ENCODE data around the gene BMPR2.

BMPR2 gene

DNA sequence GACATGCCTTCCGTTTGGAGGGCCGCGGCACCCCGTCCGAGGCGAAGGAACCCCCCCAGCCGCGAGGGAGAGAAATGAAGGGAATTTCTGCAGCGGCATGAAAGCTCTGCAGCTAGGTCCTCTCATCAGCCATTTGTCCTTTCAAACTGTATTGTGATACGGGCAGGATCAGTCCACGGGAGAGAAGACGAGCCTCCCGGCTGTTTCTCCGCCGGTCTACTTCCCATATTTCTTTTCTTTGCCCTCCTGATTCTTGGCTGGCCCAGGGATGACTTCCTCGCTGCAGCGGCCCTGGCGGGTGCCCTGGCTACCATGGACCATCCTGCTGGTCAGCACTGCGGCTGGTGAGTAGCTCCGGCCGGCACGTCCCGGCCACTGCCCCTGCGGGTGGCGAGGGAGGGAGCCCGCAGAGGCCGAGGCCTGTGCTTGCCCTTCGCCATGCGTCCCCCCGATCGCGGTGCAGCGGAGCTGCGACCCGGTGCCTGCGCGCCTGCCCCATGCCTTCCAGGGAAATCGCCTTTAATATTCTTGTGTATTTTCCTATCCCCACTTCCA, 1.2 kb downstream of the BMPR2 start:
- TF ChIP-seq TAF1 (IDR thresholded peaks at IDR 0.05; ENCODE audit: low read depth) (peak; percentile 54; the same call in 1 of the 2 replicates), CEBPB (IDR thresholded peaks at IDR 0.05) (no peak), YY1 (IDR thresholded peaks at IDR 0.05; ENCODE audit: low read depth) (no peak), EP300 (IDR thresholded peaks at IDR 0.05; ENCODE audit: borderline replicate concordance) (no peak), FOXM1 (IDR thresholded peaks at IDR 0.05; ENCODE audit: borderline replicate concordance, low read depth) (no peak), RAD21 (IDR thresholded peaks at IDR 0.05; ENCODE audit: low read depth) (no peak), TEAD4 (IDR thresholded peaks at IDR 0.05) (no peak), TCF12 (IDR thresholded peaks at IDR 0.05; ENCODE audit: low read depth) (peak; percentile 28; the same call in 1 of the 2 replicates), USF1 (IDR thresholded peaks at IDR 0.05) (no peak), ZBTB7A (IDR thresholded peaks at IDR 0.05; ENCODE audit: low read depth) (no peak)
- TF ChIP-seq, protein P1, sequence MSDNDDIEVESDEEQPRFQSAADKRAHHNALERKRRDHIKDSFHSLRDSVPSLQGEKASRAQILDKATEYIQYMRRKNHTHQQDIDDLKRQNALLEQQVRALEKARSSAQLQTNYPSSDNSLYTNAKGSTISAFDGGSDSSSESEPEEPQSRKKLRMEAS (IDR thresholded peaks at IDR 0.05) = peak; percentile 60
- TF ChIP-seq, protein P2, sequence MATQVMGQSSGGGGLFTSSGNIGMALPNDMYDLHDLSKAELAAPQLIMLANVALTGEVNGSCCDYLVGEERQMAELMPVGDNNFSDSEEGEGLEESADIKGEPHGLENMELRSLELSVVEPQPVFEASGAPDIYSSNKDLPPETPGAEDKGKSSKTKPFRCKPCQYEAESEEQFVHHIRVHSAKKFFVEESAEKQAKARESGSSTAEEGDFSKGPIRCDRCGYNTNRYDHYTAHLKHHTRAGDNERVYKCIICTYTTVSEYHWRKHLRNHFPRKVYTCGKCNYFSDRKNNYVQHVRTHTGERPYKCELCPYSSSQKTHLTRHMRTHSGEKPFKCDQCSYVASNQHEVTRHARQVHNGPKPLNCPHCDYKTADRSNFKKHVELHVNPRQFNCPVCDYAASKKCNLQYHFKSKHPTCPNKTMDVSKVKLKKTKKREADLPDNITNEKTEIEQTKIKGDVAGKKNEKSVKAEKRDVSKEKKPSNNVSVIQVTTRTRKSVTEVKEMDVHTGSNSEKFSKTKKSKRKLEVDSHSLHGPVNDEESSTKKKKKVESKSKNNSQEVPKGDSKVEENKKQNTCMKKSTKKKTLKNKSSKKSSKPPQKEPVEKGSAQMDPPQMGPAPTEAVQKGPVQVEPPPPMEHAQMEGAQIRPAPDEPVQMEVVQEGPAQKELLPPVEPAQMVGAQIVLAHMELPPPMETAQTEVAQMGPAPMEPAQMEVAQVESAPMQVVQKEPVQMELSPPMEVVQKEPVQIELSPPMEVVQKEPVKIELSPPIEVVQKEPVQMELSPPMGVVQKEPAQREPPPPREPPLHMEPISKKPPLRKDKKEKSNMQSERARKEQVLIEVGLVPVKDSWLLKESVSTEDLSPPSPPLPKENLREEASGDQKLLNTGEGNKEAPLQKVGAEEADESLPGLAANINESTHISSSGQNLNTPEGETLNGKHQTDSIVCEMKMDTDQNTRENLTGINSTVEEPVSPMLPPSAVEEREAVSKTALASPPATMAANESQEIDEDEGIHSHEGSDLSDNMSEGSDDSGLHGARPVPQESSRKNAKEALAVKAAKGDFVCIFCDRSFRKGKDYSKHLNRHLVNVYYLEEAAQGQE (IDR thresholded peaks at IDR 0.05; ENCODE audit: low read depth) = peak; percentile 47

- no peak for TF ChIP-seq CEBPB (IDR thresholded peaks at IDR 0.05)
These were observed 1.9 kb downstream of the BMPR2 start for GRCh38 chr2:202378001-202378400.

DNA sequence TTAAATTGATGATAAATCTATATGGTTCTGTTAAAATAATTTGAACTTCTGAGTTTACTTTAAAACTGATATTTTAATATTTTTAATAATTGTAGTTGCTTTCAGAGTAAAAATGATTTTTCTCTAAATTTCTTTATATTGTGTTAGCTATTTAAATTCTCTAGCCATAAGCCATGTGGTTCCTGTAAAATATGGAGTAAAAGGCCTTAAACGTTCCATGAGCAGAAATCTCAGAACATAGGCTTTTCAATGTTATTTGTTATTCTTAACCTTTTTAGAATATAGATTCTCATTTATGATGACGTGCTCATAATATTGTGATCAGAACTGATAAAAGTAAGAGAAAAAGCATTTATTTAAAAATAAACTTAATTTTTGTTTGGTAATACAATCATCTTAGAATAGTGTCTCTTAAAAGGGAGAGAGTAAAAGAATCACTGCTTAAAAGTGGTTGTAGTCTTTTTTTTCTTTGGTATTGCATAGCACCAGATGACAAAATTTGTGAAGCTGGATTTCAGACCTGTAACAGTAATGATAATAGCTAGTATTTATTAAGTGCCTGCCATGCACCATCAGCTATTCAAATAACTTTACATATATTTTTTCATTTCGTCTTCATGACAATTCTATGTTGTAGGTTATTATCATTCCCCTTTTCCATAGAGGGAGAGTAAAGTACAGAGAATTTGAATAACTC, 2.7 kb downstream of the BMPR2 start:
- TF ChIP-seq TCF12 (IDR thresholded peaks at IDR 0.05; ENCODE audit: low read depth) = no peak
- no peak for TF ChIP-seq EP300 (IDR thresholded peaks at IDR 0.05; ENCODE audit: borderline replicate concordance)
- no peak for TF ChIP-seq EGR1 (IDR thresholded peaks at IDR 0.05)
- TF ChIP-seq CREB1 (IDR thresholded peaks at IDR 0.05; ENCODE audit: low read depth) = no peak
- no peak for TF ChIP-seq ZBTB7A (IDR thresholded peaks at IDR 0.05; ENCODE audit: low read depth)
- TF ChIP-seq YY1 (IDR thresholded peaks at IDR 0.05; ENCODE audit: low read depth) = no peak
- no peak for TF ChIP-seq RAD21 (IDR thresholded peaks at IDR 0.05; ENCODE audit: low read depth)
- TF ChIP-seq, protein P2 (IDR thresholded peaks at IDR 0.05; ENCODE audit: low read depth) = no peak
- TF ChIP-seq TEAD4 (IDR thresholded peaks at IDR 0.05) = no peak

DNA sequence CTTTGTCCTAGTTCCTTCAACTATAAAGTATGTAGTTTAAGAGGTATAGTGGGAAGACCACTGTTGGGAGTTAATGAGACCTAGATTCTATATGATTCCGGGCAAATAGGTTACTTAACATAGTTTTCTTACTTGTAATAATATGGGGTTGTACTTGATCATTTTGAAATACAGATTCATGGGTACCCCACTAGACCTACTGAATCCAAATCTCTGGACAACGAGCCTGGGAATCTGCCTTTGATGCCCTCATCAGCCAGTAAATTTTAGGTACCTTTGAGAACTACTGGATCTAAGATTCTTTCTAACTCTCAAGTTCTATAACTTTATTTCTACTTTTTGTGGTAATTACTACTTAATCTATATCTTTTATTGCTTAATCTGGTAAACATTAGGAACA, 6.6 kb downstream of the BMPR2 start:
- TF ChIP-seq NFIC (IDR thresholded peaks at IDR 0.05) (no peak), TCF12 (IDR thresholded peaks at IDR 0.05; ENCODE audit: low read depth) (no peak), FOXM1 (IDR thresholded peaks at IDR 0.05; ENCODE audit: borderline replicate concordance, low read depth) (no peak), YY1 (IDR thresholded peaks at IDR 0.05; ENCODE audit: low read depth) (no peak), CREB1 (IDR thresholded peaks at IDR 0.05; ENCODE audit: low read depth) (no peak), EGR1 (IDR thresholded peaks at IDR 0.05) (no peak), EP300 (IDR thresholded peaks at IDR 0.05; ENCODE audit: borderline replicate concordance) (no peak), ZBTB7A (IDR thresholded peaks at IDR 0.05; ENCODE audit: low read depth) (no peak), CEBPB (IDR thresholded peaks at IDR 0.05) (no peak), TAF1 (IDR thresholded peaks at IDR 0.05; ENCODE audit: low read depth) (no peak), USF1 (IDR thresholded peaks at IDR 0.05) (no peak), RAD21 (IDR thresholded peaks at IDR 0.05; ENCODE audit: low read depth) (no peak), TEAD4 (IDR thresholded peaks at IDR 0.05) (no peak)
- TF ChIP-seq, protein P2 (IDR thresholded peaks at IDR 0.05; ENCODE audit: low read depth) = no peak
- TF ChIP-seq, protein P1 (IDR thresholded peaks at IDR 0.05) = no peak

Measured in Ishikawa (cell line).